Pancreas (tissue), 10 donors: ENCODE results near the gene TMEM80. TPM values are rescaled to one million over a fixed set of nuclear protein-coding genes. Genes with fewer than 3 reads are reported as not detected.

ENCODE experiments used
- ATAC-seq, 4 donors: fragments of 200-7000 bp; cut with Tn5 transposase; one replicate each; pipeline versions ENCODE4 v1.8.0 to v1.9.1; 2020; ENCODE audit warnings: mild to moderate bottlenecking in 4 of 4, moderate library complexity in 4 of 4
- DNase-seq, 6 donors: peaks; one replicate each; pipeline ENCODE4 v3.0.0-alpha.2; 2020
- FAIRE-seq: peaks from 2 replicates; lab custom pipeline; 2012; peaks lifted over from hg19 to GRCh38; lab: Jason Lieb, UNC
- H3K27ac ChIP-seq, 4 donors: fragments of 200-600 bp; sonication (generic); 1 replicate in 3 of 4; 2 replicates in 1 of 4; pipeline versions ENCODE4 v1.5.0 to v1.8.0; 2020
- H3K27me3 ChIP-seq, 4 donors: fragments of 200-600 bp; one replicate each; pipeline ENCODE4 v1.8.0; 2021
- H3K36me3 ChIP-seq, 3 donors: fragments of 200-600 bp; sonication (generic) in 1 of 3; one replicate each; pipeline versions ENCODE4 v1.5.0 to v1.8.0; 2020 to 2021
- H3K4me1 ChIP-seq, 3 donors: fragments of 200-600 bp; one replicate each; pipeline ENCODE4 v1.8.0; 2021
- H3K4me3 ChIP-seq, 4 donors: fragments of 200-600 bp; sonication (generic) in 2 of 4; one replicate each; pipeline versions ENCODE4 v1.5.0 to v1.8.0; 2020 to 2021
- H3K9me3 ChIP-seq, 4 donors: fragments of 200-600 bp; one replicate each; pipeline ENCODE4 v1.8.0; 2021
- CTCF ChIP-seq, 4 donors: fragments of 200-600 bp; sonication (generic) in 3 of 4; IDR thresholded peaks; one replicate each; pipeline versions ENCODE4 v1.5.0 to v1.8.0; 2021; ENCODE audit warnings: antibody characterized with exemption in 4 of 4
- WGBS, 2 donors: extraction: QIAGEN DNeasy Blood & Tissue Kit; methylation state at CpG; one replicate each; pipeline ENCODE4 v1.1.7; 2013; 5-methylcytosine and 5-hydroxymethylcytosine counted together
- intact Hi-C, 3 donors: fragments of 100-400 bp; cut with DNase I; formaldehyde crosslinking; loops; one replicate each; pipeline versions ENCODE4 v1.11.1 to v1.14.2; 2022
- polyA plus RNA-seq, 2 donors: library from polyadenylated mRNA; stranded (reverse); fragments of 200-250 nt; gene quantifications; one replicate each; pipeline ENCODE4 v1.2.3, GENCODE V29; 2013
- total RNA-seq, 6 donors: library from RNA; stranded (reverse); fragmentation: NEBNext Ultra II Directional in 4 of 6; extraction: Animal tissue kit (Norgen Biotek cat#: 25700) in 4 of 6; gene quantifications; one replicate each; pipeline versions ENCODE4 v1.2.1 to v1.2.4, GENCODE V29; 2021 to 2023
- donor health status: healthy with polysubstance abuse.
- donor health status: DM: no; HTN: no; CAD: no; lungs with moderate emphysema.
- donor health status: DM: no; HTN: no; CAD: no.
- donor health status: control.
- donor health status: control.
- donor health status: Bipolar disorder and iron deficiency.
- donor health status: DM: yes; HTN: yes; CAD: no.
- donor health status: DM: no; HTN: no; CAD: no.
- donor health status: DM: no; HTN: no; CAD: no.
- donor health status: DM: yes; HTN: yes; CAD: no.

TMEM80 gene
- total and polyA plus RNA-seq, 8 donors, result 8.5 to 24.7 (median 15.5) TPM

GRCh38 chr11:674406-674805 lies 21.2 kb upstream of the TMEM80 start:
- FAIRE-seq (no peak), DNase-seq (no peak), ATAC-seq (no peak)
- Histone ChIP-seq H3K9me3 (no peaks in the 10 kb centered on the region), H3K36me3 (peaks cover 0 to 18% (median 5%) of the 10 kb centered on the region in 3 donors), H3K4me1 (no peaks in the 10 kb centered on the region), H3K4me3 (no peak overlapping the region), H3K27me3 (no peaks in the 10 kb centered on the region), H3K27ac (no peak overlapping the region)
- intact Hi-C loops, result no loop called here
- WGBS, 2 donors, result 88 to 92% methylated on average over 17 of the region's 17 CpGs
- no peak for TF ChIP-seq CTCF (IDR thresholded peaks at IDR 0.05)

DNA sequence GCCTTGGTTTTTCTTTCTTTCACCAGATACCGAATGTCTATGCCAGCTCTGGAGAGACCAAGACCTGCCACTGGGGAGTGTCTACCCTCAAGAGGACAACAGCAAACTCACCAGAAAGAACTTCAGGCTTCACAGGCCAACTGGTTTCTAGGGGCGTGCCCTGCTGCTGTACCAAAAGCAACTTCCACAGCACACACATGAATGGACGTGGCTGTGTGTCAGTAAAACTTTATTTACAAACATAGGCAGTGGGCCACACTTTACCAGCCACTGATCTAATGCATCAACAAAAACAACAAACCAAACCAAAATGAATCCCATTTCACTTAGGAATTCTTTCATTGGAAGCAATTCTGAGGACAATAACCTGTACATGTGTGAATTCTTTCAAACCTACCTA lies 17.3 kb upstream of the TMEM80 start:
- peaks cover 0 to 18% (median 5%) of the 10 kb centered on the region in 3 donors for H3K36me3 ChIP-seq
- H3K4me1 ChIP-seq, result no peaks in the 10 kb centered on the region
- no peaks in the 10 kb centered on the region for H3K27me3 ChIP-seq
- intact Hi-C loops, result no loop called here
- no peak for ATAC-seq
- no peak for DNase-seq
- no peaks in the 10 kb centered on the region for H3K9me3 ChIP-seq
- WGBS, 2 donors, result 91 to 99% methylated on average over 3 of the region's 3 CpGs
- no peak overlapping the region for H3K27ac ChIP-seq
- H3K4me3 ChIP-seq, result no peak overlapping the region
- FAIRE-seq, result no peak
- TF ChIP-seq CTCF (IDR thresholded peaks at IDR 0.05), result no peak

- Histone ChIP-seq H3K27me3 (no peaks in the 10 kb centered on the region), H3K27ac (no peak overlapping the region), H3K4me3 (no peak overlapping the region), H3K36me3 (peaks cover 0 to 13% (median 0%) of the 10 kb centered on the region in 3 donors), H3K4me1 (no peaks in the 10 kb centered on the region), H3K9me3 (no peaks in the 10 kb centered on the region)
- DNase-seq (no peak), FAIRE-seq (no peak), ATAC-seq (no peak)
- intact Hi-C loops, result no loop called here
- WGBS, 2 donors, result 91 to 92% methylated on average over 36 of the region's 36 CpGs
- no peak for TF ChIP-seq CTCF (IDR thresholded peaks at IDR 0.05)
Observed at GRCh38 chr11:679271-680207, 16.1 kb upstream of the TMEM80 start.

DNA sequence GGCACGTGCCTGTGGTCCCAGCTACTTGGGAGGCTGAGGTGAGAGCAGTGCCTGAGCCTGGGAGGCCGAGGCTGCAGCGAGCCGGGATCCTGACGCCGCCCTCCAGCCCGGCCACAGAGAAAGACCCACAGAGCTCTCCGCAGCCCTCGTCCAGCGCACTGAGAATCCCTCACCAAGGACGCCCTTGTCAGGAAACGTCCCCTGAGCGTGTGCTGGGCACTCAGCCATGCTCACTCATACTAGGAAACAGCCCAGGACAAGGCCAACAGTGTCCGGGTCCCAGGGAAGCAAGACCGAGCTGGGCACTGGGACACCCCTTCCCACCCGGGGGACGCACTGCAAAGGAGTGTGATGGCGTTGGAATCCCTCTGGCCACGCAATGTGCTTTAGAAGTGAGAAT lies 15.1 kb upstream of the TMEM80 start:
- no peaks in the 10 kb centered on the region for H3K9me3 ChIP-seq
- no peak for FAIRE-seq
- 90 to 92% methylated on average over 19 of the region's 19 CpGs for WGBS, 2 donors
- H3K36me3 ChIP-seq, result peaks cover 0 to 22% (median 0%) of the 10 kb centered on the region in 3 donors
- TF ChIP-seq CTCF (IDR thresholded peaks at IDR 0.05), result no peak
- intact Hi-C loops, result no loop called here
- no peaks in the 10 kb centered on the region for H3K27me3 ChIP-seq
- no peak for DNase-seq
- H3K27ac ChIP-seq, result no peak overlapping the region
- no peak for ATAC-seq
- H3K4me3 ChIP-seq, result no peak overlapping the region
- H3K4me1 ChIP-seq, result no peaks in the 10 kb centered on the region

DNA sequence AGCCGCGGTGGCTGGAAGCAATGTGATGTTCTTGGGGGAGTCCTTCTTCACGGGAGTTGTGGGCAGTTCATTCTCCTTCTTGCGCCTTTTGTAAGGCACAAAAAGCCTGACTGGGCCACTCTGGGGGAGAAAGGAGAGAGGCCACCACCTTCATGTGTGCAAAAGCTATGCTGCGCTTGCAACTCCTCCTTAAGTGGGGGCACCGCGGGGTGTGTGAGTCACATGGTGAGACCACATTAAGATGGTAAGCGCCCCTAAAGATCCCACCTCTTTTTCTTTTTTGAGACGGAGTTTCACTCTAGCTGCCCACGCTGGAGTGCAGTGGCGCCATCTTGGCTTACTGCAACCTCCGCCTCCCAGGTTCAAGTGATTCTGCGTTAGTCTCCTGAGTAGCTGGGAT lies 14.6 kb upstream of the TMEM80 start:
- WGBS, 2 donors, result 94 to 95% methylated on average over 13 of the region's 13 CpGs
- no peaks in the 10 kb centered on the region for H3K4me1 ChIP-seq
- no peak overlapping the region for H3K4me3 ChIP-seq
- intact Hi-C loops, result no loop called here
- H3K27me3 ChIP-seq, result no peaks in the 10 kb centered on the region
- no peak for FAIRE-seq
- H3K27ac ChIP-seq, result no peak overlapping the region
- peaks cover 0 to 25% (median 0%) of the 10 kb centered on the region in 3 donors for H3K36me3 ChIP-seq
- DNase-seq, result no peak
- TF ChIP-seq CTCF (IDR thresholded peaks at IDR 0.05), result no peak
- H3K9me3 ChIP-seq, result no peaks in the 10 kb centered on the region
- ATAC-seq, result no peak
